Liver (tissue), 3 donors: ENCODE data around the gene ZCCHC12.

Experiments
- CTCF ChIP-seq: fragments of 150-350 bp; IDR thresholded peaks from 2 replicates; pipeline ENCODE4 v1.5.1; 2017; ENCODE audit warnings: improper control_type of control experiment, low read depth, low read length; ENCODE audit not compliant: missing input control
- EGR1 ChIP-seq, 2 donors: IDR thresholded peaks; 2 replicates each; pipeline ENCODE4 v1.6.1; 2016 to 2018; ENCODE audit warnings: antibody characterized with exemption in 2 of 2, low read depth in 2 of 2
- FOXA1 ChIP-seq: IDR thresholded peaks from 2 replicates; pipeline ENCODE4 v1.6.1; 2016; ENCODE audit warnings: antibody characterized with exemption
- JUND ChIP-seq, 2 donors: IDR thresholded peaks; 2 replicates each; pipeline ENCODE4 v1.6.1; 2016; ENCODE audit warnings: antibody characterized with exemption in 2 of 2
- MAX ChIP-seq: IDR thresholded peaks from 2 replicates; pipeline ENCODE4 v1.6.1; 2016; ENCODE audit warnings: antibody characterized with exemption
- REST ChIP-seq: IDR thresholded peaks from 2 replicates; pipeline ENCODE4 v1.6.1; 2016; ENCODE audit warnings: antibody characterized with exemption, mild to moderate bottlenecking
- RXRA ChIP-seq, 2 donors: IDR thresholded peaks; 2 replicates each; pipeline ENCODE4 v1.6.1; 2017 to 2018; ENCODE audit warnings: antibody characterized with exemption in 2 of 2, mild to moderate bottlenecking in 1 of 2
- SP1 ChIP-seq: IDR thresholded peaks from 2 replicates; pipeline ENCODE4 v1.6.1; 2018; ENCODE audit warnings: antibody characterized with exemption, mild to moderate bottlenecking
- TAF1 ChIP-seq: conservative IDR thresholded peaks from 2 replicates; pipeline ENCODE4 v1.6.1; 2016; ENCODE audit warnings: antibody characterized with exemption, mild to moderate bottlenecking
- donor health status: healthy.
- donor health status: healthy.

- no peak for TF ChIP-seq CTCF
- TF ChIP-seq FOXA1 = no peak
- TF ChIP-seq REST = no peak
- TF ChIP-seq JUND (IDR thresholded peaks at IDR 0.05) = no peak
- TF ChIP-seq TAF1 = no peak
- no peak for TF ChIP-seq MAX
- no peak for TF ChIP-seq SP1
- TF ChIP-seq EGR1 (IDR thresholded peaks at IDR 0.05; ENCODE audit: low read depth in 2 of 2) = no peak
- TF ChIP-seq RXRA (IDR thresholded peaks at IDR 0.05) = no peak
Observed at GRCh38 chrX:118865231-118865630, 41.6 kb downstream of the ZCCHC12 start.
